VCaP (cell line): Measurements from ENCODE around the gene TIMP2.

Experiments
- H3K27ac ChIP-seq: fragments of 450-650 bp; 2 replicates; pipeline ENCODE4 v1.5.1; 2017
- TF ChIP-seq, protein P1 (sequence below): fragments of 450-650 bp; conservative IDR thresholded peaks from 2 replicates; pipeline ENCODE4 v1.5.1; 2017; ENCODE audit warnings: mild to moderate bottlenecking, moderate library complexity

Gene TIMP2

DNA sequence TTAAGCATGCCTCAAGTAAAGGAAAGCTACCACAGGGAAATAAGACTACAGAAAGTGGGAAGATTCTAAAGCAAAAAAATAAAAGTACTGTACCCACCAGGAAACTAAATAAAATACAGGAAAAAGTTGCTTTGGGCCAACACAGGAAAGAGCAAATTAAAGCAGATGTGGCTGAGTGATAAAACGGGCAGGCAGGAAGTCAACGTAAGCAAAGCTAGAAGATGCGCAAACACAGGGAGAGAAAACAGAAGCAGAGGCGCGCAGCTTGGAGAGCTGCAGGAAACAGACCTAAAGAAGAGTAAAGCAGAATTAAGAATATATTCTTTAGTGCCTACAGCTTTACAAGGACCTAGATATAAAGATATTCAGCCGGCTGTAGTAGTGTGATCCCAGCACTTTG, 106.3 kb downstream of the TIMP2 start:
- H3K27ac ChIP-seq, result peak overlapping the region; percentile 95
- TF ChIP-seq, protein P1, sequence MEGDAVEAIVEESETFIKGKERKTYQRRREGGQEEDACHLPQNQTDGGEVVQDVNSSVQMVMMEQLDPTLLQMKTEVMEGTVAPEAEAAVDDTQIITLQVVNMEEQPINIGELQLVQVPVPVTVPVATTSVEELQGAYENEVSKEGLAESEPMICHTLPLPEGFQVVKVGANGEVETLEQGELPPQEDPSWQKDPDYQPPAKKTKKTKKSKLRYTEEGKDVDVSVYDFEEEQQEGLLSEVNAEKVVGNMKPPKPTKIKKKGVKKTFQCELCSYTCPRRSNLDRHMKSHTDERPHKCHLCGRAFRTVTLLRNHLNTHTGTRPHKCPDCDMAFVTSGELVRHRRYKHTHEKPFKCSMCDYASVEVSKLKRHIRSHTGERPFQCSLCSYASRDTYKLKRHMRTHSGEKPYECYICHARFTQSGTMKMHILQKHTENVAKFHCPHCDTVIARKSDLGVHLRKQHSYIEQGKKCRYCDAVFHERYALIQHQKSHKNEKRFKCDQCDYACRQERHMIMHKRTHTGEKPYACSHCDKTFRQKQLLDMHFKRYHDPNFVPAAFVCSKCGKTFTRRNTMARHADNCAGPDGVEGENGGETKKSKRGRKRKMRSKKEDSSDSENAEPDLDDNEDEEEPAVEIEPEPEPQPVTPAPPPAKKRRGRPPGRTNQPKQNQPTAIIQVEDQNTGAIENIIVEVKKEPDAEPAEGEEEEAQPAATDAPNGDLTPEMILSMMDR, result no peak

DNA sequence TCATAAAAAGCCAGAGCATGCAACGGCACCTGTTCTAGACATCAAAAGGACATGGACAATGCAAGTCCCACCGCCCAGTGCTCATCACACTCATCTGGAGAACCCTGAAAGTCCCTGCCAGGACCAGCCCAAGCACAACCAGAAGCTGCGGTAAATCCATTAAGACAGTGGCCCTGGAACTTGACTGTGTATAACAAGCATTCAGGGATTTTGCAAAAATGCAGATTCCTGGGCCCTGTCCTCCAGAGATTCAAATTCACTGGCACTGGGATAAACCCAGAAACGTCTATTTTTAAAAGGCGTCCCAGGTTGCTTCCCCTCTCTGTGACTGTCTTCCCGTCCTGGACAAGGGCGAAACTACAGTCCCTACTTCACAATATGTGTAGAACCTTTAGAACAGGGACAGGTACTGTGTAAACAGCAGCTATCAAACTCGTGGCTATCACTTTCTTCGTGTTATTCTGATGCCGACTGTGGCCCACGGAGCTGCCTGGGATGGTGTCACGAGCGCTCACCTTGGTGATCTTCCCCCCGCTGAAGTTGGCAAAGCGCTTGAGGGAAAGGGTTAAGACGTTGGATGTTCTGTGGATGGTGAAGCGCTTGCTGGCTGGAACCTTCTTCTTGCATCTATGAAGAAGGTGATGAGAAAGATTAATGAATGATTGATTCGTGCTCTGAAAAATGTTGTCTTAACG, 106.9 kb downstream of the TIMP2 start:
- H3K27ac ChIP-seq, result peak overlapping the region; percentile 95
- TF ChIP-seq, protein P1, result no peak

DNA sequence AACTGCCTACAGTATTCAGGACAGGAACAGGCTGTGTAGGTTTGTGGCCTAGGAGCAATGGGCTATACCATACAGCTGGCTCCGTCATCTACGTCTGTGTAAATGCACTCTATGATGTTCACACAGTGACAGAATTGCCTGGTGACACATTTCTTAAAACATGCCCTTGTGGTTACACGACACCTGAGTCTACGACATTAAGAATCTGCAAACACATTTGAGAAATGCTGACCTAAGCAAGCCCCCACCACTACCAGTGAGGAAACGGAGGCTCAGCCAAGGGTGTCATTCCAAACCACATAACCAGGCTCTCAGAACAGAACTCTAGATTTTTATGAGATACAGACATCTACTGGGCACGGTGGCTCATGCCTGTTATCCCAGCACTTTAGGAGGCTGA, 108.1 kb downstream of the TIMP2 start:
- TF ChIP-seq, protein P1, result no peak
- H3K27ac ChIP-seq, result peak overlapping the region; percentile 95; the same call in 1 of the 2 replicates

DNA sequence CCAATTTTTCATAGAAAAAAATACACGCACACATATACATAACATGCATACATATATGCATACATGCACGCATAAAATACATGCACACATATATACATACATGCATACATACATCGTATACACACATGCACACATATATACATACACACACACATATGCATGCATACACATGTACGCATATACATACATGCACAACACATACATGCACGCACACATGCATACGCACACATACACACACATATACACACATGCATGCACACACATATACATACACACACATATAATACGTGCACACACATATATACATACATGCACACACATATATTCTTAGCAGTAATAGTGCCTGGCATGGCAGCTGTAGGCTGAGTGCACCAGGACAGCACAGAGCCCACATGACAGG, 109.5 kb downstream of the TIMP2 start:
- TF ChIP-seq, protein P1, result no peak
- H3K27ac ChIP-seq, result no peak overlapping the region

DNA sequence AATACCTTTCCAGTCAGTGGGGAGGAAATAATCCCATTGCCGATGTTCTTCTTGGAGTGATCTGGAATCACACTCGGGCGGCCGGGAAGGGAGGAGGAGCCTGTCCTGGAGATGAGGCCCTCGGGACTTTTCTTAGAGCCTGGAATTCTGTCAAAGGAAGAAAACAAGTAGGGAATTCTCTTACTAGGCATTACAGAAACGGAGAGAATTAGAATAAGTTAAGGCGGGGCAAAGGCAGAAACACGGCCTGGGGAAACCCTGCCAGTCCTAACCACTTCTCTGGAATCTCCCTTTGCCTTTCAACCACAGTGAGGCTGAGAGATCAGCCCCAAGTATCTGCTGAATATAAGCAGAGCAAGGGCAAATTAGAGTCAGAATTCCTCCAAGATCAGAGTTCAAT, 112.3 kb downstream of the TIMP2 start:
- H3K27ac ChIP-seq, result no peak overlapping the region
- TF ChIP-seq, protein P1, result no peak

DNA sequence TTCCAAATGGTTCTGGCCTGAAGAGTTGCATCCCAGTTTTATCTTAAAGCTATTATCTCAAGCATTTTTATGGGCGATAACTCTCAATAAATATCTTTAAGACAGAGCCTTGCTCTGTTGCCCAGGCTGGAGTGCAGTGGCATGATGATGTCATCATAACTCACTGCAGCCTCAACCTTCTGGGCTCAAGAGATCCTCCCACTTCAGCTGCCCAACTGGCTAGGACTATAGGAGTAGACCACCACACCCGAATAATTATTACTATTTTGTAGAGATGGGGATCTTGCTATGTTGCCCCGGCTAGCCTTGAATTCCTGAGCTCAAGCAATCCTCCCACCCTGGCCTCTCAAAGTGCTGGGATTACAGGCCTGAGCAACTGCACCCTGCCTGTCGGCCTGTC, 117.0 kb downstream of the TIMP2 start:
- TF ChIP-seq, protein P1, result no peak
- H3K27ac ChIP-seq, result no peak overlapping the region

DNA sequence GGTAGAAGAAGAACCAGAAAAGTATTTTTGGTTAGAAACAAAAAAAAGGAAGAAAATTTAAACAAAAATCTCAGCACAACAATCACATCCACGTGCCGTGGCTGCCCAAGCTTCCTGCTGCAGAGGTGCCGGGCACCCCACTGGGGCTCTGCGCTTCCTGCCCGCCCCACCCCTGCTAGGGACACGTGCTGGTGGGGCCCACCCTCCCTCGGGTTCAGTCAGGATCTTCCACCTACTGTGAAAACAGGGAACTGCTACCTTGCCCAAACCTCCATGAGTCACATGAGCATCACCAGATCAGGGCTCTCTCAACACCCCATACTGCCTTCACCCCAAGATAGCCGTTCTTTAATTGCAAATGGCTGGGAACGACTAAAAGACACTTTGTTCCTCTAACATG, 118.7 kb downstream of the TIMP2 start:
- no peak overlapping the region for H3K27ac ChIP-seq
- TF ChIP-seq, protein P1, result no peak
